Transverse colon (tissue), 4 donors: ENCODE results near the gene AKAP13. TPM values are rescaled to one million over a fixed set of nuclear protein-coding genes. Genes with fewer than 3 reads are reported as not detected.

Experiments
- DNase-seq: peaks from one replicate; pipeline ENCODE4 v3.0.0-alpha.2; 2019
- H3K27ac ChIP-seq, 4 donors: fragments of 200-600 bp; sonication (generic); 2 replicates each; pipeline ENCODE4 v1.5.1; 2016 to 2018; ENCODE audit warnings: inconsistent platforms in 4 of 4
- H3K27me3 ChIP-seq: fragments of 200-600 bp; sonication (generic); 2 replicates; pipeline ENCODE4 v1.5.1; 2017; ENCODE audit warnings: inconsistent platforms
- H3K36me3 ChIP-seq, 4 donors: fragments of 200-600 bp; sonication (generic); 2 replicates each; pipeline ENCODE4 v1.5.1; 2017 to 2019; ENCODE audit warnings: inconsistent platforms in 4 of 4
- H3K4me1 ChIP-seq, 4 donors: fragments of 200-600 bp; sonication (generic); 2 replicates each; pipeline ENCODE4 v1.5.1; 2017 to 2020; ENCODE audit warnings: inconsistent platforms in 4 of 4
- H3K4me3 ChIP-seq, 4 donors: fragments of 200-600 bp; sonication (generic); 1 replicate in 1 of 4; 2 replicates in 3 of 4; pipeline versions ENCODE4 v1.5.1 to v1.6.1; 2017 to 2019; ENCODE audit warnings: inconsistent platforms in 4 of 4
- H3K9me3 ChIP-seq, 2 donors: fragments of 200-600 bp; sonication (generic); 2 replicates each; pipeline ENCODE4 v1.5.1; 2017 to 2019; ENCODE audit warnings: inconsistent platforms in 2 of 2
- CTCF ChIP-seq, 5 experiments: fragments of 200-600 bp in 3 of 5; fragments of 450-650 bp in 2 of 5; sonication (generic) in 3 of 5; IDR thresholded peaks; 1 replicate in 2 of 5; 2 replicates in 3 of 5; pipeline ENCODE4 v1.5.1; 2016 to 2017; ENCODE audit warnings: antibody characterized with exemption in 5 of 5, inconsistent platforms in 3 of 5, mild to moderate bottlenecking in 2 of 5, moderate library complexity in 1 of 5
- EP300 ChIP-seq: sonication (generic); formaldehyde crosslinking; IDR thresholded peaks from one replicate; pipeline ENCODE4 v1.6.1; 2017; ENCODE audit warnings: antibody characterized with exemption, low read depth
- POLR2A ChIP-seq: fragments of 450-650 bp; IDR thresholded peaks from one replicate; pipeline ENCODE4 v1.6.1; 2016; ENCODE audit warnings: antibody characterized with exemption, mild to moderate bottlenecking, moderate library complexity
- POLR2AphosphoS5 ChIP-seq, 3 donors: sonication (generic); formaldehyde crosslinking; IDR thresholded peaks; one replicate each; pipeline ENCODE4 v1.6.1; 2016; ENCODE audit warnings: antibody characterized with exemption in 3 of 3
- WGBS, 2 donors: methylation state at CpG; one replicate each; pipeline ENCODE4 v1.1.5; 2018; ENCODE audit warnings: low coverage in 1 of 2; 5-methylcytosine and 5-hydroxymethylcytosine counted together
- in situ Hi-C, 4 donors: fragments of 200-750 bp; cut with MboI; loops; one replicate each; pipeline versions ENCODE4 v1.15.0 to v1.15.1; 2017; ENCODE audit warnings: low sequenced_read_pairs in 3 of 4, low pct_ligation_motif_present in 1 of 4, low pct_unique_long_range_greater_than_20kb in 1 of 4
- intact Hi-C: fragments of 100-400 bp; cut with DNase I; formaldehyde crosslinking; loops from one replicate; pipeline ENCODE4 v1.15.1; 2023; ENCODE audit warnings: low total_unique reads
- total RNA-seq, 4 donors: library from RNA; depleted of rRNA; stranded (reverse); fragments of >200 nt; gene quantifications; one replicate each; pipeline ENCODE4 v1.1.0, GENCODE V29; 2016

AKAP13 gene
- total RNA-seq, 4 donors from 2014 or later: 206 to 291 (median 214) TPM

DNA sequence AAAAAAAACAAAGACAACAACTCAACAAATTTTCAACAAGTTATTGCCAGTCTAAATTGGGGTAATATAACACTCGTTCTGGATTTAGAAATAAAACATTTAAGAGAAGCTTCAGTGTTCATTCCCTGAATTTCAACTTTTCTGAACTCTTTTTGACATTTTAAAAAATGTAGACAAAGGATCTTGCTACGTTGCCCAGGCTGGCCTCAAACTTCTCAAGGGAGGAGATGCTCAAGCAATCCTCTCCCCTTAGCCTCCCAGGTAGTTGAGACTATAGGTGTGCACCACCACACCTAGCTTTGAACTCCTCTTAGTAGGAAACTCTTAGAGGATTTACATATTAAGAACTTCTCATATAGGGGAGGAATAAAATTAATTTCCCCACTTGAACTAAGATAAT, 91.9 kb downstream of the AKAP13 start:
- TF ChIP-seq POLR2A (no peak), CTCF (IDR thresholded peaks at IDR 0.05) (no peak), POLR2AphosphoS5 (IDR thresholded peaks at IDR 0.05) (no peak), EP300 (no peak)
- H3K36me3 ChIP-seq: no peaks in the 10 kb centered on the region
- intact Hi-C loops: no loop called here
- no peak for DNase-seq
- H3K9me3 ChIP-seq: no peaks in the 10 kb centered on the region
- 88 to 90% methylated on average over 2 of the region's 2 CpGs for WGBS, 2 donors
- peaks cover 0 to 40% (median 14%) of the 10 kb centered on the region in 4 donors for H3K4me1 ChIP-seq
- in situ Hi-C loops: no loop called here
- H3K27ac ChIP-seq: no peak overlapping the region
- no peaks in the 10 kb centered on the region for H3K27me3 ChIP-seq
- no peak overlapping the region for H3K4me3 ChIP-seq

- Histone ChIP-seq H3K27ac (peak overlapping the region in 1 of 4 donors; percentile 27), H3K36me3 (no peaks in the 10 kb centered on the region), H3K4me3 (no peak overlapping the region), H3K4me1 (peaks cover 0 to 41% (median 15%) of the 10 kb centered on the region in 4 donors), H3K9me3 (no peaks in the 10 kb centered on the region), H3K27me3 (no peaks in the 10 kb centered on the region)
- intact Hi-C loops: no loop called here
- no peak for TF ChIP-seq EP300
- no peak for TF ChIP-seq CTCF (IDR thresholded peaks at IDR 0.05)
- TF ChIP-seq POLR2AphosphoS5 (IDR thresholded peaks at IDR 0.05): no peak
- TF ChIP-seq POLR2A: no peak
- 51 to 64% methylated on average over 3 of the region's 3 CpGs for WGBS, 2 donors
- in situ Hi-C loops: no loop called here
- DNase-seq: no peak
Observed at GRCh38 chr15:85473455-85473854, 93.1 kb downstream of the AKAP13 start.

- Histone ChIP-seq H3K27ac (peak overlapping the region in 1 of 4 donors; percentile 55), H3K4me1 (peaks cover 0 to 47% (median 17%) of the 10 kb centered on the region in 4 donors), H3K4me3 (no peak overlapping the region), H3K9me3 (no peaks in the 10 kb centered on the region), H3K27me3 (no peaks in the 10 kb centered on the region), H3K36me3 (no peaks in the 10 kb centered on the region)
- in situ Hi-C loops: loop anchor here (25.0 kb wide), 6 partner anchors 112 to 362 kb away; no protein-coding TSS in a partner anchor
- intact Hi-C loops: no loop called here
- WGBS, 2 donors: 66 to 76% methylated on average over 6 to 8 of the region's 8 CpGs
- TF ChIP-seq POLR2AphosphoS5 (IDR thresholded peaks at IDR 0.05) (no peak), POLR2A (no peak), CTCF (IDR thresholded peaks at IDR 0.05) (no peak), EP300 (no peak)
- no peak for DNase-seq
Observed at GRCh38 chr15:85474700-85475316, 94.4 kb downstream of the AKAP13 start.

GRCh38 chr15:85475317-85475701, 94.9 kb downstream of the AKAP13 start:
- no peaks in the 10 kb centered on the region for H3K36me3 ChIP-seq
- no peaks in the 10 kb centered on the region for H3K9me3 ChIP-seq
- H3K27ac ChIP-seq: peak overlapping the region in 1 of 4 donors; percentile 55
- DNase-seq: no peak
- in situ Hi-C loops: loop anchor here (25.0 kb wide), 6 partner anchors 112 to 362 kb away; no protein-coding TSS in a partner anchor
- no peaks in the 10 kb centered on the region for H3K27me3 ChIP-seq
- intact Hi-C loops: no loop called here
- H3K4me1 ChIP-seq: peaks cover 0 to 42% (median 17%) of the 10 kb centered on the region in 4 donors
- TF ChIP-seq CTCF (IDR thresholded peaks at IDR 0.05): no peak
- TF ChIP-seq POLR2A: no peak
- H3K4me3 ChIP-seq: no peak overlapping the region
- 68% methylated on average over 1 of the region's 1 CpG; no CpG with 5 or more reads in 1 of the 2 donors for WGBS, 2 donors
